SK-N-MC (cell line): ENCODE measurements around the gene WNT4.

ENCODE experiments used
- DNase-seq: peaks from one replicate; pipeline ENCODE4 v3.0.0-alpha.2; 2011; ENCODE audit warnings: low read depth, low spot score
- H3K27ac ChIP-seq: fragments of 200-600 bp; sonication (generic); 2 replicates; pipeline ENCODE4 v1.5.1; 2016; ENCODE audit warnings: mixed run types
- H3K36me3 ChIP-seq: fragments of 200-600 bp; sonication (generic); 2 replicates; pipeline ENCODE4 v1.6.1; 2017; ENCODE audit warnings: antibody characterized with exemption, low read length, mixed read lengths; ENCODE audit not compliant: insufficient read depth
- H3K4me3 ChIP-seq: fragments of 200-600 bp; sonication (generic); 2 replicates; pipeline ENCODE4 v1.5.1; 2016
- H3K9ac ChIP-seq: fragments of 200-600 bp; sonication (generic); 2 replicates; pipeline ENCODE4 v1.8.0; 2017; ENCODE audit warnings: mixed run types, mixed read lengths; ENCODE audit not compliant: insufficient read length
- H3K9me3 ChIP-seq: fragments of 200-600 bp; sonication (generic); 2 replicates; pipeline ENCODE4 v1.6.1; 2017; ENCODE audit warnings: low read depth, mild to moderate bottlenecking, antibody characterized with exemption, low read length, moderate library complexity, mixed read lengths
- EZH2 ChIP-seq: fragments of 200-600 bp; sonication (generic); IDR thresholded peaks from one replicate; pipeline ENCODE4 v1.6.1; 2017; ENCODE audit warnings: antibody characterized with exemption
- FOXP2 ChIP-seq: optimal IDR thresholded peaks from 2 replicates; pipeline ENCODE3; 2011; ENCODE audit warnings: mild to moderate bottlenecking, moderate library complexity; ENCODE audit not compliant: insufficient read depth; ENCODE audit errors: extremely low read length, control extremely low read depth
- POLR2AphosphoS5 ChIP-seq: IDR thresholded peaks from 2 replicates; pipeline ENCODE4 v1.6.1; 2012; ENCODE audit warnings: mild to moderate bottlenecking, low read depth, low read length, borderline replicate concordance

WNT4 gene

DNA sequence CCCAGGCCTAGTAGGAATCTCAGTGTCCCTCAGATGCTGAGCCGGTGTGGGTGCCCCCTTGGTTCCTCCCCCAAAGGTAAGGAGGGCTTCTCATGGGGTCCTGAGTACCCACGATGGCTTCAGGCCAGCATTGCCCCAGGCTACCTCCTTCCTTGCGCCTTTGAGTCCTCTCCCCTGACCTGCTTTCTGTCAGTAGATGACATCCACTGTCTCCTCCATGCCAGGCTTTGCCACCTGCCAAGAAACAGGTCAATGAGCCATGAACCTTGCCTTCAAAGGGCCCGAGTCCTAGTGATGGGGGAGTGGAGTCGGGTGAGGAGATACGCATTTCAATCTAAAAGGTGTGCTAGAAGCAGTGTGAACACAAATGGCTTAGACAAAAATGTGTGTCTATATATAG lies 15.6 kb downstream of the WNT4 start:
- TF ChIP-seq EZH2 (no peak), FOXP2 (no peak), POLR2AphosphoS5 (no peak)
- no peaks in the 10 kb centered on the region for H3K9me3 ChIP-seq
- H3K36me3 ChIP-seq: no peaks in the 10 kb centered on the region
- H3K4me3 ChIP-seq: no peak overlapping the region
- no peak overlapping the region for H3K9ac ChIP-seq
- no peak for DNase-seq
- no peak overlapping the region for H3K27ac ChIP-seq

DNA sequence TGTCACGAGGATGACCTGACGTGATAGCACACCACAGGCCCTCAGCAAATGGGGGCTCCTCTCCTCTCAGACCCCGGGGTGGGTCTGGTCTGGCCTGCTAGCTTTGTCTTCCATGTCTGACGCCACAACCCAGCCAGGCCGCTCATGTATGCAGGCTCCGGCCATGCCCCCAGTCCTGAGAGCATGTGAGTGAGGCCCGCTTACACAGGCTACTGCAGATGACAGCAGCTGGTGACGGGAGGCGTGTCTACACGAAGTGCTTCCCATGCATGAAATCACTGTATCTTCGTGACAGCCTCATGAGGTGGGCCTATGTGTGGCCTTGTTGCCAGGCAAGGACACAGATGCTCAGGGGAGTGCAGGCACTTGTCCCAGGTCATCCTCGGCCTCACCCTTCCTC lies 16.4 kb downstream of the WNT4 start:
- Histone ChIP-seq H3K4me3 (no peak overlapping the region), H3K27ac (no peak overlapping the region), H3K36me3 (no peaks in the 10 kb centered on the region), H3K9me3 (no peaks in the 10 kb centered on the region), H3K9ac (no peak overlapping the region)
- no peak for DNase-seq
- no peak for TF ChIP-seq FOXP2

GRCh38 chr1:22124592-22125229 lies 18.2 kb downstream of the WNT4 start:
- no peak for DNase-seq
- Histone ChIP-seq H3K9ac (no peak overlapping the region), H3K9me3 (no peaks in the 10 kb centered on the region), H3K4me3 (no peak overlapping the region), H3K27ac (no peak overlapping the region), H3K36me3 (no peaks in the 10 kb centered on the region; the same call in 1 of the 2 replicates)
- TF ChIP-seq EZH2 (no peak), FOXP2 (no peak), POLR2AphosphoS5 (no peak)

- Histone ChIP-seq H3K36me3 (no peaks in the 10 kb centered on the region; the same call in 1 of the 2 replicates), H3K4me3 (no peak overlapping the region), H3K27ac (no peak overlapping the region), H3K9ac (no peak overlapping the region), H3K9me3 (no peaks in the 10 kb centered on the region)
- TF ChIP-seq FOXP2 (no peak), EZH2 (no peak), POLR2AphosphoS5 (no peak)
- no peak for DNase-seq
These were observed 18.9 kb downstream of the WNT4 start for GRCh38 chr1:22123901-22124404.

DNA sequence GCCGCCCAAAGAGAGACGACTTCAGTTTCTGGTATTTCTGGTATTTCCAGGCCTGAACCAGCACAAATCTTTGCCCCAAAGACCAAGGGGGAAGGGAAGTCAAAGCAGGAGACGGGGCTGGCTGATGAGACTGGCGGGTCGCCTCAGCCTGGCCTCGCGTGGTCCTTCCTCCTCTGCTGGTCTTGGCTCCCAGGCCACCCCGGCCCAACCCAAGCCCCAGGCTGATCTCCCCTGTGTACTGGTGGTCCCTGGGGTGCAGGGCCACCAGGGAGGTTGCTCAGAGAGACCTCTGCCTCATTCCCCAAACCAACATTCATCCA lies 19.9 kb downstream of the WNT4 start:
- TF ChIP-seq POLR2AphosphoS5: no peak
- TF ChIP-seq EZH2: no peak
- H3K27ac ChIP-seq: no peak overlapping the region

DNA sequence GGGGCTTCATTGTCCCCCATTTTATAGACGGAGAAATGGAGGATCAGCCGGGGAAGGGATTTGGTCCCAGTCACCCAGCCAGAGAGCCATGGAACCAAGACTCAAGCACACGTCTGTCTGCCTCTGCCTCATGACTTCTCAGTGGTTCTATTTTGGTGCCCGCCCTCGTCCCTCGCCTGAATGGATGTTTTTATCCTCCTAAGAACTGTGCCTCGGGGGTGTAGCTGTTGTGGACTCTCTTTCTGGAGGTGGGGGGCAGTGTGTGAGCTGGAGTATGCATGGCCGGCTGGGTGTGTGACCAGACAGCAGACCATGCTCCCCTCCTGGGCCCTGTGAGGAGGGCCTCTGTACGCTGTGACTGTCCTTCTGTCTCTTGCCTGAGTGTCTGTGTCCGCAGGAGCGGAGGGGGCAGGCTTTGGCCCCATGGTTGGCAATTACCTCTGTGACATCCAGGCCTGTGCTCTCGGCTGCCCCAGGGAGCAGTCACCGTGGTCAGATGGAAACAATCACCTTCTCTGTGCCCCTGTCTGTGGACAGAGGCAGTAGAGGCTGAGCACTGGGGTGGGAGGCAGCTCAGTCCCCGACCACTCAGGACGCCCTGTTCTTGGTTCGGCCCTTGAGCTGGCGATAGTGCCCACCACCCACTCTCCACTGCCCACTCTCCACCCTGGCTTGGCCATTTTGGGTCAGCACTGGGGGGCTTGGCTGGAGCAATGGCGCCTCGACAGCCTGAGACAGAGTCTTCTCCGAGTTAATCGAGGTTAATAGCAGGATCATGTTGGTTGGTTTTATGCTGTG lies 20.4 kb downstream of the WNT4 start:
- Histone ChIP-seq H3K9me3 (no peaks in the 10 kb centered on the region), H3K27ac (no peak overlapping the region), H3K9ac (no peak overlapping the region), H3K36me3 (no peaks in the 10 kb centered on the region; the same call in 1 of the 2 replicates), H3K4me3 (no peak overlapping the region)
- no peak for DNase-seq
- no peak for TF ChIP-seq EZH2
- TF ChIP-seq FOXP2: no peak
- TF ChIP-seq POLR2AphosphoS5: no peak

More for the DNA sequence above, 19.9 kb downstream of the WNT4 start:
- no peaks in the 10 kb centered on the region; the same call in 1 of the 2 replicates for H3K36me3 ChIP-seq
- H3K4me3 ChIP-seq: no peak overlapping the region
- no peak overlapping the region for H3K9ac ChIP-seq
- no peaks in the 10 kb centered on the region for H3K9me3 ChIP-seq
- no peak for DNase-seq

DNA sequence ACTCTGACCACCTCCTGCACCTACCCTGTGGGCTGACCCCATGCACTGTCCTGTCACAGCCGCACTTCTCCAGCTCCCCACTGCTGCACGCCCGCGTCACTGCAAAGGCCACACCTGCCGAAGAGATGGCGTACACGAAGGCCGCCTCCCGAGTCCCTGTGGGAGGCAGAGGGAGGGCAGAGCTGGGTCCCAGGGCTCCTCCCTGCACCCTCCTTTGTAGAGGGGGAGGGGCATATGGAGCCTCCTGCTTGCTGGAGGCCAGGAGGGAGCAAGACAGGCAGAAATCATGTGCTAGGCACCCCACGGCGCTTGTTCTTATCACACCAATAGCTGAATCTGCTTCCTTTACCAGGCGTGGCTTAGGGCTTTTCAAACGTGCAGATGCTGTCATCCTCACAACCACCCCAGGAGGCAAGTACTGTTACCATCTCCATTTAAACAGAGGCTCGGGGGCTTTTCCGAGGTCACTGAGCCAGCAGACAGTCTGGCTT lies 21.4 kb downstream of the WNT4 start:
- Histone ChIP-seq H3K27ac (no peak overlapping the region), H3K9me3 (no peaks in the 10 kb centered on the region), H3K4me3 (no peak overlapping the region), H3K9ac (no peak overlapping the region), H3K36me3 (no peaks in the 10 kb centered on the region; the same call in 1 of the 2 replicates)
- TF ChIP-seq POLR2AphosphoS5: no peak; the same call in 1 of the 2 replicates
- TF ChIP-seq FOXP2: no peak
- TF ChIP-seq EZH2: no peak
- peak; percentile 30 for DNase-seq

- H3K9ac ChIP-seq: no peak overlapping the region
- H3K9me3 ChIP-seq: no peaks in the 10 kb centered on the region
- no peak overlapping the region for H3K27ac ChIP-seq
- TF ChIP-seq EZH2 (no peak), POLR2AphosphoS5 (no peak; the same call in 1 of the 2 replicates), FOXP2 (no peak)
- no peaks in the 10 kb centered on the region; the same call in 1 of the 2 replicates for H3K36me3 ChIP-seq
- DNase-seq: no peak
- no peak overlapping the region for H3K4me3 ChIP-seq
These were observed 22.5 kb downstream of the WNT4 start for GRCh38 chr1:22120469-22120790.
